Upper lobe of left lung (tissue), 4 donors: Measurements from ENCODE around the gene NF2.

Experiments used
- POLR2A ChIP-seq, 4 donors: fragments of 450-650 bp; IDR thresholded peaks; one replicate each; pipeline ENCODE4 v1.5.1; 2016 to 2017; ENCODE audit warnings: antibody characterized with exemption in 4 of 4, mild to moderate bottlenecking in 2 of 4
- TF ChIP-seq, protein P1 (sequence below), 6 experiments: fragments of 450-650 bp in 4 of 6; fragments of 200-600 bp in 2 of 6; sonication (generic) in 2 of 6; IDR thresholded peaks; one replicate each; pipeline ENCODE4 v1.5.1; 2016 to 2019; ENCODE audit warnings: antibody characterized with exemption in 6 of 6

DNA sequence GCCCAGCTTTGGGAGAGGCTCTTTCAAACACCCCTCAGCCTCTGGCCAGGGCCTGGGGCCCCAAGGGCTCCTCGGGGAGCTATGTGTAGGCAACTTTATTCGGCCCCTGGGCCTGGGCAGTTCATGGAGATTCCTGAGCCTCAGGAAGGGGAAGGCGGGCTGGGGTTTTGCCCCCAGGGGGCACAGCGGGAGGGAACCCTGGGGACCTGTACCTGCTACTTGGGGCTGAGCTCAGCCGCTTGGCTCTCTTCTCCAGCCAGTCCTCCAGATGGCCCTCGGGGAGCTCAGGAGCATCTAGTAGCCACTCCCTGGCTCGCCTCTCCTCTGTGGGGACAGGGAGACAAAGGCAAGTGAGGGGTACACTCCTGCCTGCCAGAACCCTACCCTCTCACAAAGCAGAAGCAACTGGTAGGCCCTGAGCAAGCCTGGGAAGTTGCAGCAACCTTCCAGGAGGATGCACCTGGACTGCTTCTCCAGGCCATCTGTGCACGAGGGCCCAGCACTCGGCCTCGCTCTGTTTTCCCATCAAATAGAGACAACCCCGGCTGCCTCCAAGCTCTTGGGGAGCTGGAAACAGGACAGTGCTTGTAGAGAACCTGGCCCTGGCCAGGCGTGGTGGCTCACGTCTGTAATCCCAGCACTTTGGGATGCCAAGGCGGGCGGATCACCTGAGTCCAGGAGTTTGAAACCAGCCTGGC is 134.8 kb downstream of the NF2 start:
- TF ChIP-seq, protein P1, sequence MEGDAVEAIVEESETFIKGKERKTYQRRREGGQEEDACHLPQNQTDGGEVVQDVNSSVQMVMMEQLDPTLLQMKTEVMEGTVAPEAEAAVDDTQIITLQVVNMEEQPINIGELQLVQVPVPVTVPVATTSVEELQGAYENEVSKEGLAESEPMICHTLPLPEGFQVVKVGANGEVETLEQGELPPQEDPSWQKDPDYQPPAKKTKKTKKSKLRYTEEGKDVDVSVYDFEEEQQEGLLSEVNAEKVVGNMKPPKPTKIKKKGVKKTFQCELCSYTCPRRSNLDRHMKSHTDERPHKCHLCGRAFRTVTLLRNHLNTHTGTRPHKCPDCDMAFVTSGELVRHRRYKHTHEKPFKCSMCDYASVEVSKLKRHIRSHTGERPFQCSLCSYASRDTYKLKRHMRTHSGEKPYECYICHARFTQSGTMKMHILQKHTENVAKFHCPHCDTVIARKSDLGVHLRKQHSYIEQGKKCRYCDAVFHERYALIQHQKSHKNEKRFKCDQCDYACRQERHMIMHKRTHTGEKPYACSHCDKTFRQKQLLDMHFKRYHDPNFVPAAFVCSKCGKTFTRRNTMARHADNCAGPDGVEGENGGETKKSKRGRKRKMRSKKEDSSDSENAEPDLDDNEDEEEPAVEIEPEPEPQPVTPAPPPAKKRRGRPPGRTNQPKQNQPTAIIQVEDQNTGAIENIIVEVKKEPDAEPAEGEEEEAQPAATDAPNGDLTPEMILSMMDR (IDR thresholded peaks at IDR 0.05): no peak
- no peak for TF ChIP-seq POLR2A (IDR thresholded peaks at IDR 0.05)
